Activated CD4-positive, alpha-beta T cell treated with anti-CD3 and anti-CD28 coated beads, Interleukin-2, Interleukin-4, amounts not matched to agents 100 ng/mL and 50 ng/mL, durations not matched to agents 16 hours and 8 hours (primary cell): ENCODE measurements around the gene U2AF1L4.

Experiments
- DNase-seq: peaks from one replicate; pipeline ENCODE4 v3.0.0-alpha.2; 2020; ENCODE audit warnings: low spot score

The U2AF1L4 gene

DNA sequence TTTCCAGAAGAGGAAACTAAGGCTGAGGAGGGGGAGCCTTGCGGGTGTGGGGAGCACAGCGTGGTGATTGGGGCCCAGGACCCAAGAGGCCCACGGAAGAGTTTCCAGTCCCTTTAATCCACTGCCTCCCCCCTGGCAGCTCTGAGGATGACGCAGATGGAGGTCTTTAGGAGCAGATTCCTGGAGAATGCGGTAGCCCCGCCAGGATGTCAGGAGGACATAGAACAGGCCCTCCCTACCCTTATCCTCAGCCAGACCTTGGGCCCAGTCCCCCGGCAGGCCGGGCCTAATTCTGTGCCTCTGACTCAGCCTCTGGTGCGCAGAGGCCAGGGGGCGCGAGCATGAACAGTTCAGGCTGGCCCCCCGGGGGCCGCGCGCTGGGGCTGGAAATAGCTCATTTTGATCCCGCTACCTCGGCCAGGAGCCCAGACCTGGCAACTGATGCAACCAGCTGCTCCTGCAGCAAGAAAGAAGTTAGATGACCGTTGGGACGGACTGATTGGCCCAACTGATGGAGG, 12.1 kb upstream of the U2AF1L4 start:
- DNase-seq: no peak

DNA sequence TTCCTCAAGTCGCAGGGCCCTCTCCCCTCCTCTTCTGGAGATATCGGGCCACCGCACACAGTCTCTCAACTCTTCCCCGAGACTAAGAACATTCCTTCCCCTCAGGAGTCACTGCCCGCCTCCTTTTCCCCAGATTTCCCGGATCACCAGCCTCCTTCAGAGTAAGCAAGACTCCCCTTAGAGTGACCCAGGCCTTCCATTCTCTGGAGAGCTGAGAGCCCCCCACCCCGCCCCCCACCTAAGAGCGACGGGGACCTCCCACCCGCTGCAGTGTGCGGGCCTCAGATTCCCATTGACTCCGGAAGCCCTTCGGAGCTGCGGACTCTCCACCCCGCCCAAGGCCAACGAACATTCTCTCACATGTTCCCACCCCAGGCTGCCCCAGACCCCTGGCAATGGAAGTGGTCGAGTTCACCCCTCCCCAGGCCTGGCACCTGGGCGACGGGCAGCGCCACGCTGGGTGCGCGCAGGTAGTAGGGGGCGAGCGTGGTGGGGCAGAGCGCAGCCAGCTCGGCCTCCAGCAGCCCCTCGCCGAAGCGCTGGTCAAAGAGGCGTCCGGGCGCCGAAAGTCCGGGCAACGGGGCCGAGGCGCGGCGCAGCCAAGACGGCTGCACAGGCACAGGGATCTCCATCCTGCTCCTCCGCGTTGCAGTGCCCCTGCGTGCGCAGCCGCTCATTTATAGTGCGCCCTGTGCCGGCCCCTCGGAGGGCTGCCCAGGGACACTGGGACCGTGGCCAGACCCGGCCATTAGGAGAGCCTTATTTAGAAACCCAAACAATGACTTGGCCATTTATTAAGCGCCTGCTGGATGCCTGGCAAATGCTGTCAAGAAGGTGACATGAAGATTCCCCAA, 11.4 kb upstream of the U2AF1L4 start, which contains the start of gene HSPB6:
HSPB6 (minus strand) TSS at position 653 of the 854 bp plus-strand sequence; CDS start at position 632, 21 bp downstream.
- DNase-seq: no peak

DNA sequence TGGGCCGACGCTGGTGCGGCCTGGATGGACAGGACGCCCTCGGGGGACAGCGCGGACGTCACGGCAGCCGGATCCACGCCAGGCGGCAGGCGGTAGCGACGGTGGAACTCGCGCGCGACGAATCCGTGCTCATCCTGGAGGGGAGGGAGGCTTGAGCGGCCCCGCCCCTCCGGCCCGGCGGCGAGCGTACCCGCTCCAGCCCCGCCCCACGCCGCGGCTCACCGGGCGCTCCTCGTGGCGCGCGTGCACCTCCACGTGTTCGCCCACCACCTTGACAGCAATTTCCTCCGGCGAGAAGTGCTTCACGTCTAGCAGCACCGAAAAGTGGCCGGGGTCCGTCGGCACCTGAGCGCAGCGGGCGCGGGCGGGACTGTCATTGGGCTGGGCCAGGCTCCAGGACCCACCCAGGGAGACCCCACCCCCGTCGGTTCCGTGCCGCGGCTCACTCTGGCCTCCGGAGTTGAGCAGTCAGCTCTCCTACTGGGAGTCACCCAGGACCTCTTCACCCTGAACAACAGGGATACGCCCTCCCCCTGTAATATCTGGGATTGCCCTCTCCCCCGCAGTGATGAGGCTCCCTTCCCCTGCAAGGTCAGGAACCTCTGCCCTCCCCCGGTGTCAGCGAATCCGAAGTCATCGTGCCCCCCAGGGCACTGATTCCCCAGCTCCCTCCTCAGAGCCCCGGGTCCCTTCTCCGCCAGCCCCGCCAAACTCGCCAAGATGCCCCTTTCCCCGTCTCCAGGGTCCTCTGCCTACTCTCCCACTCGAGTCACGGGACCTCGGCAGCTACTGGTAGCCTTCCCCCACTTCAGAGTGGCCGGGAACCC, 10.5 kb upstream of the U2AF1L4 start:
- peak; percentile 20 for DNase-seq

GRCh38 chr19:35755131-35755549, 9.9 kb upstream of the U2AF1L4 start:
- DNase-seq: no peak

- no peak for DNase-seq
Measured at GRCh38 chr19:35754370-35755130, 9.3 kb upstream of the U2AF1L4 start.

DNA sequence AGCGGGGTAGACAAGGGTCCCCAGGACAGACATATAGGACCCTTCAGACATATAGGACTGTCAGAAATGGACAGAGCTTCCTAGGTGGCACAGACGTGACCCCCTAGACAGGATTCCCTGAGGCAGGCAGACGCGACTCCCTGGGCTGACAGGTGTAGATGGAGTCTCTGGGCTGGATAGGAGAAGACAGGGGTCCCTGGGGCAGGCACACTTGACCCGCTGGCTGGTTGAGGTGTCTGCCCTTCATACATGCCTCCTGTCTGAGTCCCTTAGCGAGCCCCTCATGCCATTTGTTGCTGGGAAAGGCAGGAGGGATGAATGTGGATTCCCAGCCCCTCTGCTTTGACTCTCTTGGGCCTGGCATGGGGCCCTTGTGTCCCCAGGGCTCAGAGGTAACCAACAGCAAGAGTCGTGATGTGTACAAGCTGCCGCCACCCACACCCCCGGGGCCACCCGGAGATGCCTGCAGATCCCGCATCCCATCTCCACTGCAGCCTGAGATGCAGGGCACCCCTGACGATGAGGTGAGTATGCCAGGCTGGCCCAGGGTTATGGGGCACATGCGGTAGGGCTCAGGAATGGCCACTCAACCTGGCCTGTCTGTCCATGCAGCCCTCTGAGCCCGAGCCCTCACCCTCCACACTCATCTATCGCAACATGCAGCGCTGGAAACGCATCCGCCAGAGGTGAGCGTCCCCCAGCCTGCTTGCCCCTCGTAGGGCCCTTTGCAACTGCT, 8.6 kb upstream of the U2AF1L4 start:
- no peak for DNase-seq

DNA sequence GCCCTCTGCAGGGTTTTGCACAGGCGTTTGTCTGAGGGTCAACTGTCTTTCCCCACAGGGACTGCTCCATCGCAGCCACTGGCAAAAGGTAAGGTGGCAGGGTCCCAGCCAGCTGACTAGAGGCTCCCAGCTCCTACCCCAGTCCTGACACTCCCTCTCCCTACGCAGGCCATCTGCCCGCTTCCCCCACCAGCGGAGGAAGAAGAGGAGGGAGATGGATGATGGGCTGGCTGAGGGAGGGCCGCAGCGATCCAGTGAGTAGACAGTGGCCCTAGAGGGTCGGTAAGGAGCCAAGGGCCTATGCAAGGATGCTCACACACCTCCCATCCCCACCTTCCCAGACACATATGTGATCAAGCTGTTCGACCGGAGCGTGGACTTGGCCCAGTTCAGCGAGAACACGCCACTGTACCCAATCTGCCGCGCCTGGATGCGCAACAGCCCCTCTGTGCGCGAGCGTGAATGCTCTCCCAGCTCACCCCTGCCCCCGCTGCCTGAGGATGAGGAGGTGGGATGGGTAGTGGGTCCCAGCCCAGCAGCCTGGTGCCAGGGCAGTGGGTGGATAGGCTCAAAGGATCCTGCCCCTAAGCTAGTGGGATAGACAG, 7.6 kb upstream of the U2AF1L4 start:
- no peak for DNase-seq

DNA sequence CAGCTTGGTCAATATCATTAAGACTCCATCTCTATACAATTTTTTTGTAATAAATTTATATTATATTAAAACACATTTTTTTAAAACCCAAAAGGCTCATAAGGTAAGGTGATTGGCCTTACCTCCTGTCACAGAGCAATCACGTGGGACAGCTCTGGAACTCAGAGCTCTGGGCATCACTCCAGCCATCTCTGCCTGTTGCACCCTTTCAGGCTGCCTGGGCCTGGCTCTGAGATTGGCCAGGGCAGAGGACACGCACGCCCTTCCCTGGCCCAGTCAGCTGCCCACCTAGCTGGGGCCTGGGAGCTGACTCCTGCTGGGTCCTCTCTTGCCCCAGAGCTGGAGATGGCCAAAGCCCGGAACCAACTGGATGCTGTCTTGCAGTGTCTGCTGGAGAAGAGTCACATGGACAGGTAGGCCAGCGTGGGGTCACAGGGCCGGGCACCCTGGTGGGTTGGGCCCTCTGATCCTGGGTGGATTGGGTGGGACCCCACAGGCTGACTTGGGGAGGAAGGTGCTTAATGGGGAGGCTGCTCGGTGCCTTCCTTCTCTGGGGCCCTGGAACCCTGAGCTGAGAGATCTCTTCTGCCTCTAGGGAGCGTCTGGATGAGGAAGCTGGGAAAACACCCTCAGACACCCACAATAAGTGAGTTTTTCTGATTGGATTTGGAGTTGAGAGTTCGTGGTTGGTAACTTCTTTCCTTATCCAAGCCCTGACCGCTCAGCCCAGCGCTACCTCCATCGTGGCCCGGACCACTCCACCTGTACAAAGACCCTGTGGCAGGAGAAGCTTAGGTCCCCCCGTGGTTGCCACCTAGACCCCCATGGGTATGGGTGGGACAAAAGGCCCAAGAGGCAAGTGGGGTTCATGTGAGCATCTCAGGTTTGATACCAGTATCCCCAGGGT, 6.9 kb upstream of the U2AF1L4 start:
- no peak for DNase-seq

DNA sequence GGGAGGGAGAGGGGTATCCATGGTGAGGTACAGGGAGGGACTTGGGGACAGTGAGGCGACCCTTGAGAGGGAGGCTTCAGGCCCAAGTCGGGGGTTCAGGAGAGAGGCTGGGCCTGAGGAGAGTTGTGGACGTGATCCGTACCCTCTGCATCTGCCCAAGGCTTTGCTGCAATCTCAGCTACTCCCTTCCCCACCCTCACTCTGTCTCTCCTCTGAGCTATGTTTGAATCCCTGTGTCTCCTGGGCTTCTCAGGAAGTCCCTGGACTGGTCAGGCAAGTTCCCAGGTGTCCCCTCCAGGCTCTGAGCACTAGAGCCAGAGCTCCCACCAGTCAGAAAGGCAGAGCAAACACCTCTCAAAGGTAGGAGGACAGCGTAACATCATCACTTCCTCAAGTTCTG, 4.9 kb upstream of the U2AF1L4 start:
- no peak for DNase-seq

DNA sequence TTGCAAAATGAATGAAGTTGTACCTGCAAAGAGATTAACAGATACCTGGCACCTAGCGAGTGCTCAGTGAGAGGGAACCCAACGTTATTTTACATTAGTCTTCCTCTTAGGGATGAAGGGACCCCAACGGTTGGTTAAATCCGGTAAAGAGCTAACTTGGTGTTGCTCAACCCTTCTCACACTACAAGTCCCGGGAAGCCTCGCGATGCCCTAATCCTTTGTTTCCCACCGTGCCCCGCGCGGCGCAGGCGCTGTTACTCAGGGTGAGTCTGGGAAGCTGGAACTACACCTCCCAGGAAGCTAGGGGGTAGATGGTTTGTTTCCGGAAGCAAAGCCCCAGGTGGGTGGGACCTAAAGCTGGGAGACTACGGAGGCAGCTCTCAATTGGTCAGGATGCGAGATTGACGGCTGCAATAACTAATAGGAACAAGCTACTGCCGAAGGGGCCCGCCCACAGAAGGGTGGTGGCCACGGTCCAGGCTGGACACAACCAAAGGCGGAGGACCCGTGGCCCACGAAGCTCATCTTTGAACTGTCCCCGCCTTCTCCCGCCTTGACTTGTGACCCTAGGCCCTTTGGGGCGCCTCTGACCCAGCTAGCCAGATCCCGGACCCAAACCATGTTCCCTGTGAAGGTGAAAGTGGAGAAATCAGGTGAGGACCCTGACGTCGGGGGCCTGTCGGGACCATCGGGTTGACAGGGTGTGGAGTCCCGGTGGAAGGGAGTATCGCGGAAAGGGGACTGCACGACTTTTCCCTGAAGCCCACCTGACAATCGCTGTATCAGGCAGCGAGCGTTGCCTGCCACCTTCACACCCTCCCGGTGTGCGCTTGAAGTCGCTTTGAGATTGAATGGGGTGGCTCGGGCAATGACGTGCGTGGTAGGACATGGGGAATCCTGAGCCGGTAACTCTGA, 3.1 kb upstream of the U2AF1L4 start, which contains the start of gene LIN37:
LIN37 (plus strand) TSS at position 471 of the 915 bp plus-strand sequence; CDS start at position 620, 149 bp downstream.
- DNase-seq: peak; percentile 100

DNA sequence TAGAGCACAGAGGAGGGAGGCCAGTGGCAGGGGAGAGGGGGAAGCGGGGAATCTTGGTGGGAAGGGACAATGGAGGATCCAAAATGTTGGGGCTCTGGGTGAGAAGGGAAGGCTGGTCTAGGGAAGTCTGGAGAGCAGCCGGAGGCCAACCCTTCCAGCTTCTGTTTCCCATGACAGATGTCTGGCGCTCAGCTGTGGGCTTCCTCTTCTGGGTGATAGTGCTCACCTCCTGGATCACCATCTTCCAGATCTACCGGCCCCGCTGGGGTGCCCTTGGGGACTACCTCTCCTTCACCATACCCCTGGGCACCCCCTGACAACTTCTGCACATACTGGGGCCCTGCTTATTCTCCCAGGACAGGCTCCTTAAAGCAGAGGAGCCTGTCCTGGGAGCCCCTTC, 1.3 kb upstream of the U2AF1L4 start:
- DNase-seq: no peak

DNA sequence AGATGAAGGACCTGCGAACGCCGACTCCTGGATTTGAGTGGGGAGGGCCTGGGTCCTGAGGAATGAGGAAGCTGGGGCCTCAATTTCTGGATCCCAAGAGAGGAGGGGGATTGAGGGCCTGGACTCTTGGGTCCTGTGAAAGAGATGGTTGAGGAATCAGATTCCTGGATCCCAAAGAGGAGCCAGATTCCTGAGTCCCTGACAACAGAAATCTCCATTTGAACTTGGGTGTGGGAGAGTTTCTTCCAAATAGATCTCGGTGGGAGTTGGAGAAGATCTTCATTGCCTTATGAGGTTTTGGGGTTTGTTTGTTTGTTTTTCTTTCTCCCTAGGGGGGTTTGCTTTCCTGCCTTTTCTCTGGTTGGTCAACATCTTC, 857 bp upstream of the U2AF1L4 start:
- no peak for DNase-seq

DNA sequence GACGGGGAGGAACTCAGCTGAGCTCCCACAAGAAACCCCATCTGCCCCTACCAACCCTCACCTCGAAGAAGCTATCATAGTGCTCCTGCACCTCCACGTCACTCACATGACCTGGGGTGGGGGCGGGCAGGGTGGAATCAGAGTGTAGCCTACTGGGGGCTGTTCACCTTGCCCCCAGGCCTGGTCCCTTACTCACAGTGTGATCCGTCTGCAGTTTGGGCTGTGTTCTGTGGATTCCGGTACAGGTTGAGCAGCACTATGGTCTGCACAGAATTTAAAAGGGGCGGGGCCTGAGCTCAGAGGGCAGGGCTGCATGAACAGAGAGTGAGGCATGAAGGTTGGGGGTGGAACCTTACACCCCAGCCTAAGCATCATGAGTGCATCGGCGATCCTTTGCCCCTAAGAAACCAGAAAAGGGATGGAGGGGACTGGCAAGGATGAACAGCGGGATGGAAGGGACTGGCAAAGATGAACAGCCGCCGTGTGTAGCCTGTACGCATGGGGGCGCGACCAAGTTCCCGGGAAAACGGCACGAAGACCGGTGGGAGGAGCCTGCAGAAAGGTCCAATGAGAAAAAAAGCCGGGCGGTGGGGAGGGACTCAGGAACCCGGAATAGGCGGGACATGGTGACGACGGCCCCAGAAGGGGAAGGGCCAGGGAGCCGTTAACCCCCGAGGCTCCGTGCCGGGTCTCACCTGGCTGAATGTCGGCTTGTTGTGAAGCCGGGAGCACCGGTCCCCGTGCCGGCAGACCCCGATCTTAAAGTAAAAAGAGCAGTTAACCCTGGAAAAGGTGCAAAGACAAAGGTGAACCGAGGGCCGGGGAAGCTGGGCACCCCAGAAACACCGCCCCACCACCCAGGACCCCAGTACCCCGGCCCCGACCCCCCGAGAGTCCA, 539 bp downstream of the U2AF1L4 start:
- peak; percentile 95 for DNase-seq

- no peak for DNase-seq
Measured at GRCh38 chr19:35743640-35744429, 1.4 kb downstream of the U2AF1L4 start.

DNA sequence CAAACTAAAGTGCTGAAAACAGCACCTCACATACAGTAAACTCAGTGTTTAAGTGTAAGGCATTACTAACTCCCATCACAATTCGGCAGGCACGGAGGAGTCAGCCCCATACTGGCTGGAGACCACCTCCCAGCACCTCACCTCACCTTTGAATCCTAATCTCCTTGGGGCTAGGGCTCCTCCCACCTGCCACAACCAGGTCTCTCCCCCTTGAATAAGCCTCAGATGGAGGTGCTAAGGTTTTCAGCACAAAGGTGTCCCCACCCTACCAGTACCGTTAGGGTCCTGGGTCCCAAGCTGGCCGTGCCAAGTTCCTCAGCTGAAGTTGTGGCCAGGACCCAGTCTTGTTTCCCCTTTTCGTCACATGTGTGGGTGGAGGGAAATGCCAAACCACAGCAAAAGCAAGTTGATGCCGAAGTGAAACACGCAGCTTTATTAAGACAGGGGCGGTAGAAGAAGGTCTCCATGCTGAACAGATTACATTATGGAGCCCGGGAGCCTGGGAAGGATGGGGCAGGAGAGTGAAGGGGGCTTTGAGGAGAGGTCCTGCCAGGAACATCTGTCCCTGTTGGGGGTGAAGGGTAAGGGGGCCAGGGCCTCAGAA, 3.0 kb downstream of the U2AF1L4 start, which contains the start of gene IGFLR1:
IGFLR1 (minus strand) TSS at position 332 of the 604 bp plus-strand sequence. CDS start 1,272 bp downstream, outside the sequence.
- peak; percentile 79 for DNase-seq

DNA sequence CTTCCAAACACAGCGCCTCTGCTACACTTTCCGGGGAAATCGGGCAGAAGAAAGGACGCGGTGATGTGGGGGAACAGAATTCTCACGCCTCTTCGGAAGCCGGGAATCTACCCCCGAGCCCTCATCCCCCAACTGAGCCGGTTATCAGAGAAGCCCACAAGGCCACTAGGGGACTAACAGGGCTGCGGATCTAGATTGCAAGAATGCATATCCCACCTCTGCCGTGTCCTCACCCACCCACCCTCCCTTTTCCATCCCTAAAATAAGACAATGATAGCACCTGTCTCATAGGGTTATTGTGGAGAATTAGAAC, 4.1 kb downstream of the U2AF1L4 start:
- no peak for DNase-seq
